HL-60 (cell line): ENCODE results near the gene ARL14.

Experiments used
- CTCF ChIP-seq: IDR thresholded peaks from one replicate; pipeline ENCODE4 v1.5.1; 2011; ENCODE audit warnings: low read length, control low read depth, inconsistent platforms; ENCODE audit not compliant: insufficient read depth
- GABPA ChIP-seq: IDR thresholded peaks from 2 replicates; pipeline ENCODE4 v1.6.1; 2012; ENCODE audit warnings: low read depth
- POLR2AphosphoS5 ChIP-seq: IDR thresholded peaks from 2 replicates; pipeline ENCODE4 v1.6.1; 2012; ENCODE audit warnings: low read depth
- REST ChIP-seq: IDR thresholded peaks from 2 replicates; pipeline ENCODE4 v1.6.1; 2012; ENCODE audit warnings: low read depth; ENCODE audit not compliant: insufficient replicate concordance

GRCh38 chr3:160676547-160677303 is at the start of gene ARL14:
- TF ChIP-seq CTCF (no peak), REST (no peak), POLR2AphosphoS5 (no peak), GABPA (no peak)
